Adrenal gland (tissue), 12 donors: Measurements from ENCODE around the gene GNB3. TPM values are rescaled to one million over a fixed set of nuclear protein-coding genes. Genes with fewer than 3 reads are reported as not detected.
"Not testable (repeated sequence)": the region's sequence is repeated elsewhere in the genome, so short reads cannot be mapped to it uniquely, and the experiment has no call there.

Experiments used
- DNase-seq, 7 donors: peaks; one replicate each; pipeline ENCODE4 v3.0.0-alpha.2; 2019 to 2020
- H3K27ac ChIP-seq, 5 donors: fragments of 200-600 bp; sonication (generic) in 4 of 5; 1 replicate in 3 of 5; 2 replicates in 2 of 5; pipeline versions ENCODE4 v1.5.1 to v1.8.0; 2016 to 2020; ENCODE audit warnings: mild to moderate bottlenecking in 1 of 5
- H3K27me3 ChIP-seq: fragments of 200-600 bp; 2 replicates; pipeline ENCODE4 v1.8.0; 2021
- H3K36me3 ChIP-seq, 2 donors: fragments of 200-600 bp; replicated peaks in 1 of 2; 1 replicate in 1 of 2; 2 replicates in 1 of 2; pipeline versions ENCODE4 v1.5.1 to v1.8.0; 2018 to 2022
- H3K4me1 ChIP-seq, 2 donors: fragments of 200-600 bp; replicated peaks in 1 of 2; 1 replicate in 1 of 2; 2 replicates in 1 of 2; pipeline versions ENCODE4 v1.5.1 to v1.8.0; 2018 to 2021
- H3K4me3 ChIP-seq, 4 donors: fragments of 200-600 bp; sonication (generic) in 3 of 4; one replicate each; pipeline ENCODE4 v1.5.1; 2016 to 2018
- H3K9me3 ChIP-seq, 3 donors: fragments of 200-600 bp; sonication (generic) in 1 of 3; replicated peaks in 1 of 3; 1 replicate in 2 of 3; 2 replicates in 1 of 3; pipeline versions ENCODE4 v1.5.1 to v1.8.0; 2016 to 2021
- CTCF ChIP-seq, 6 experiments: fragments of 450-650 bp in 4 of 6; fragments of 200-600 bp in 2 of 6; sonication (generic) in 1 of 6; IDR thresholded peaks; 1 replicate in 5 of 6; 2 replicates in 1 of 6; pipeline versions ENCODE4 v1.5.1 to v1.8.0; 2016 to 2021; ENCODE audit warnings: antibody characterized with exemption in 6 of 6, mild to moderate bottlenecking in 2 of 6, moderate library complexity in 1 of 6
- POLR2A ChIP-seq, 2 donors: fragments of 450-650 bp; IDR thresholded peaks; one replicate each; pipeline ENCODE4 v1.6.1; 2017; ENCODE audit warnings: antibody characterized with exemption in 2 of 2, mild to moderate bottlenecking in 2 of 2, moderate library complexity in 1 of 2
- WGBS, 4 donors: extraction: QIAGEN DNeasy Blood & Tissue Kit in 2 of 4; methylation state at CpG; one replicate each; pipeline versions ENCODE4 v1.1.5 to v1.1.7; 2013 to 2017; 5-methylcytosine and 5-hydroxymethylcytosine counted together
- intact Hi-C, 2 donors: fragments of 100-400 bp; cut with DNase I; formaldehyde crosslinking; loops; one replicate each; pipeline versions ENCODE4 v1.14.1 to v1.15.0; 2022 to 2023
- polyA plus RNA-seq, 3 donors: library from polyadenylated mRNA; stranded (reverse); fragments of 200-250 nt in 2 of 3; fragments of 350-450 nt in 1 of 3; fragmentation: Illumina TruSeq in 1 of 3; extraction: RNeasy Lipid Tissue Mini Kit (QIAGEN cat#74804) in 1 of 3; gene quantifications; one replicate each; pipeline ENCODE4 v1.2.3, GENCODE V29; 2013 to 2014
- total RNA-seq, 9 donors: library from RNA; depleted of rRNA in 4 of 9; stranded (reverse); fragments of >200 nt in 4 of 9; fragments of 120-200 nt in 1 of 9; fragmentation: NEBNext Ultra II Directional in 1 of 9; extraction: Animal tissue kit (Norgen Biotek cat#: 25700) in 1 of 9; gene quantifications; one replicate each; pipeline versions ENCODE4 v1.1.0 to v1.2.4, GENCODE V29; 2013 to 2023
- donor health status: healthy with polysubstance abuse.
- donor health status: Bipolar disorder and iron deficiency.
- donor health status: DM: yes; HTN: yes; CAD: no.
- donor health status: DM: no; HTN: no; CAD: no.
- donor health status: DM: no; HTN: no; CAD: no.
- donor health status: DM: yes; HTN: yes; CAD: no.

GNB3 gene
- total and polyA plus RNA-seq, 12 donors: 0.44 to 22.4 (median 1.7) TPM; not detected in 1

- Histone ChIP-seq H3K27me3 (no peaks in the 10 kb centered on the region), H3K36me3 (peaks cover 0 to 29% of the 10 kb centered on the region in 2 donors), H3K9me3 (no peaks in the 10 kb centered on the region), H3K4me3 (peak overlapping the region; percentile 58 to 95 (median 92)), H3K4me1 (peaks cover 31 to 49% of the 10 kb centered on the region in 2 donors), H3K27ac (peak overlapping the region; percentile 76 to 96 (median 85))
- peak; percentile 77 to 96 (median 92) for TF ChIP-seq CTCF (IDR thresholded peaks at IDR 0.05)
- no peak for TF ChIP-seq POLR2A (IDR thresholded peaks at IDR 0.05)
- DNase-seq: peak; percentile 79 to 90 (median 87)
- intact Hi-C loops: loop anchor here in 1 of 2 donors (10.0 kb wide), 1 partner anchor 82 kb away; the partner anchor contains the start of gene PTPN6
- 0 to 1% (median 1%) methylated on average over 5 to 40 of the region's 40 CpGs for WGBS, 4 donors
Observed at GRCh38 chr12:6872073-6873048, 31.6 kb downstream of the GNB3 start.

- intact Hi-C loops: loop anchor here in 1 of 2 donors (10.0 kb wide), 1 partner anchor 81 kb away; the partner anchor contains the start of gene PTPN6
- DNase-seq: peak; percentile 97 to 99 (median 99)
- H3K36me3 ChIP-seq: peaks cover 0 to 29% of the 10 kb centered on the region in 2 donors
- H3K9me3 ChIP-seq: no peaks in the 10 kb centered on the region
- 0 to 2% (median 0%) methylated on average over 13 to 66 of the region's 66 CpGs for WGBS, 4 donors
- peak within 1 kb of the TSS; percentile 58 to 95 (median 92) for H3K4me3 ChIP-seq
- TF ChIP-seq POLR2A (IDR thresholded peaks at IDR 0.05) (peak; percentile 45 to 49), CTCF (IDR thresholded peaks at IDR 0.05) (peak in 2 of 6 experiments; percentile 6 to 17)
- no peaks in the 10 kb centered on the region for H3K27me3 ChIP-seq
- peaks cover 31 to 48% of the 10 kb centered on the region in 2 donors for H3K4me1 ChIP-seq
- peak within 1 kb of the TSS; percentile 76 to 96 (median 85) for H3K27ac ChIP-seq
Observed at GRCh38 chr12:6873094-6874014, 32.6 kb downstream of the GNB3 start, which contains the start of gene SPSB2. SPSB2 (minus strand) TSS chr12:6873303; CDS start chr12:6872901, 402 bp downstream.

GRCh38 chr12:6874015-6874368, 33.3 kb downstream of the GNB3 start:
- Histone ChIP-seq H3K4me3 (peak overlapping the region in 2 of 4 donors; percentile 58 to 91), H3K36me3 (peaks cover 0 to 28% of the 10 kb centered on the region in 2 donors), H3K27ac (peak overlapping the region; percentile 76 to 96 (median 85)), H3K4me1 (peaks cover 24 to 42% of the 10 kb centered on the region in 2 donors)
- intact Hi-C loops: loop anchor here in 1 of 2 donors (10.0 kb wide), 1 partner anchor 81 kb away; the partner anchor contains the start of gene PTPN6
- not testable (repeated sequence) for H3K27me3 ChIP-seq, H3K9me3 ChIP-seq, DNase-seq
- WGBS, 4 donors: 38 to 42% (median 40%) methylated on average over 9 of the region's 9 CpGs

GRCh38 chr12:6879824-6880223, 39.1 kb downstream of the GNB3 start:
- H3K36me3 ChIP-seq, H3K9me3 ChIP-seq, H3K27ac ChIP-seq, H3K4me3 ChIP-seq, DNase-seq, H3K27me3 ChIP-seq, H3K4me1 ChIP-seq: not testable (repeated sequence)
- intact Hi-C loops: loop anchor here in 1 of 2 donors (10.0 kb wide), 1 partner anchor 75 kb away; the partner anchor contains the start of gene PTPN6
- 83 to 94% (median 90%) methylated on average over 11 of the region's 11 CpGs for WGBS, 4 donors
